Measurements from ENCODE around the gene TPPP.

TPPP gene

DNA sequence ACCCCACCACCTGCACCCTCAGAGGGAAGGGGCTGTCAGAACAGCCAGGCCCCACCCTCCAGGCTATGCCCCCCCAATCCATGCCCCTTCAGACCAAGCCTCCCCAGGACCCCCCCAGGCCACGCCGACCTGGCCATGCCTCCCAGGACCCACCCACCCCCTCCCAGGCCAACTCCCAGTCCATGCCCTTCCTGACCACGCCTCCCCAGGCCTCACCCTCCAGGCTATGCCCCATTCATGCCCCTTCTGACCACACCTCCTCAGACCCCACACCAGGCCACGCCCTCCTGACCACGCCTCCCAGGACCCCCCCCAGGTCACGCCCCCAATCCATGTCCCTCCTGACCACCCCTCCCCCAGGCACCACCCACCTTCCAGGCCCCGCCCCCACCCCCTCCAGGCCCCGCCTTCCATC lies 27.6 kb downstream of the TPPP start:
- DNase-seq (ENCODE audit: low spot score): no peak

DNA sequence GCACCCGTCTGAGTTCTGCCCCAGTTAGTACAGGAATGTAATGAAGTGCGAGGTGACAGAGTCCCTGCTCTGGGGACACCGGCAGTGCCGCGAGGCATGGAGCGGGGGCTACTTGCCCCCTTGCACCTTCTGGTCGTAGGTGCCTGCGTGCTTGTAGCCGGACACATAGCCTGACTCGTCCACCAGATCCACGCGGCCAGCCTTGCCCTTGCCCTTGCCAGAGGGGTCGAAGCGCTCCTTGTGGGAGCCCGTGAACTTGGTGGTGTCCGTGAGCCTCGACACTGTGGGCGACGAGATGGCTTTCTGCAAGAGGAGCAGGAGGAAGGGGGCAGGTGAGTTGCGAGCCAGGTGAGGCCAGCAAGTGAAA lies 28.2 kb downstream of the TPPP start:
- no peak for DNase-seq (ENCODE audit: low spot score)

DNA sequence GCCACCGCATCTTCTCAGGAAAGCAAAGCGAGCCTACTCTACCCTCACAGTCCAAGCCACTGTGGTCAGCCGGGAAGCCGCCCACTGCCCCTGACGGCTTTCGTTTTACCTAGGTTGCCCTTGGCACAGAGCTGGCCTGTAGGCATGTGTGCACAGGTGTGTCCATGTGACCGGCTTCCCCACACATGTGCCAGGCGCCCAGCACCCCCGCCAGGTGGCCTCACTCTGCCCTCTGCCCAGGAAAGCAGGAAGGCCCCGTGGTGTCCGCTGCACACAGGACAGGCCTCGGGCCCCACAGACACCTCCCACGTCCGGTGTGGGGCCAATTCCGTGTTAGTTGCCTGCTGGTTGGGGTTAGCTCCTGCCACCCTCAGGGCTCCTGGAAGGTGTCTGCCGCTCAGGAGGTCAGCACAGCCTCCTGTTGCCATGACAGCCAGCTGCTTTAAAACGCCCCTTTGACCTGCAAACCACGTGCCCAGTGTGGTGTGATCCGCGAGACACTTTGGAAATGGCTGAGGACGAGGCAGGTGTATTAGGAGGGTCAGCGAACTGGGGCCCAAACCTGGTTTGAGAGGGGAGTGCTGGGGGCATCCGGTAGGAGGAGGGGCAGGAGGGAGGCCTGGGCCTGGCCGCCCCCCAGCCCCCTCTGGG lies 28.7 kb downstream of the TPPP start:
- DNase-seq (ENCODE audit: low spot score): no peak

DNA sequence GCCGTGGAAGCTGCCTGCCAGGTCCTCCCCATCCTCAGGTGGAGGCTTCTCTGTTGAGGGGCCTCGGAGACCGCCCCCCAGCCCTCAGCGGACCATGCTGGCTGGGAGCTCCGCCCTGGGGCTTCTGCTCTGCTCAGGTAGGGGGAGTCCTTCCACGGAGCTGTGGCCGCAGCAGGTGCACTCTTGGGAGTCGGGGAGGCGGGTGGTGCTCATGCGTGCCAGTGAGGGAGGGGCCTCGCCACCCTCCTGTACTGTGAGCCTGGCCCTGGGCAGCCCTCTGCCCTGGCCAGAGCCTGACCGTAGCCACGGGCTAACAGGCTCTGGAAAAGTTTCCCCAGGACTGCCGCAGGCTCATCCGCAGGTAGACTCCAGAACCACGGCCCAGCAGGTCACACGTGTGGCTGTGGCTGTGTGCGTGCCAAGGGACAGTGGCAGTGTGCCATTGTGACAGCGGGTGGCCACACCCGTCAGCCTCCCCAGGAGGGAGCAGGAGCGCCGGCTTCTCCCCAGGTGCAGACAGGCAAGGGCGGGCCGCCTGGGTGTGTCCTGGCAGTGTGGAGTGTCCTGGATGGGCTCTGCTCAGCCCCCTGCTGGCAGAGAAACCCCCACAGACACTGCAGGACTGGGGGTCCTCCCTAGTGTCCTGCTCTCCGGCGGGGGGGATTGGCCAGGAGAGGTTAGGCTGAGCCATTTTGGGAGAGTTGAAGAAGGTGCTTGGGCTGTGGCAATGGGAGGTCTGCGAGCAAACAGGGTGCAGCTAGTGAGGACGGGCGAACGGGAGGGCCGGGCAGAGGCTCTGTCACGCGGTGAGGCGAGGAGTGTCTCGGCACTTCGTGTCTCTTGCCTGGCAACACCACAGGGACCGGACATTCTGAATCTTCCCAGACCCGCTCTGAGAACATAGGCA lies 29.5 kb downstream of the TPPP start:
- DNase-seq (ENCODE audit: low spot score): no peak

DNA sequence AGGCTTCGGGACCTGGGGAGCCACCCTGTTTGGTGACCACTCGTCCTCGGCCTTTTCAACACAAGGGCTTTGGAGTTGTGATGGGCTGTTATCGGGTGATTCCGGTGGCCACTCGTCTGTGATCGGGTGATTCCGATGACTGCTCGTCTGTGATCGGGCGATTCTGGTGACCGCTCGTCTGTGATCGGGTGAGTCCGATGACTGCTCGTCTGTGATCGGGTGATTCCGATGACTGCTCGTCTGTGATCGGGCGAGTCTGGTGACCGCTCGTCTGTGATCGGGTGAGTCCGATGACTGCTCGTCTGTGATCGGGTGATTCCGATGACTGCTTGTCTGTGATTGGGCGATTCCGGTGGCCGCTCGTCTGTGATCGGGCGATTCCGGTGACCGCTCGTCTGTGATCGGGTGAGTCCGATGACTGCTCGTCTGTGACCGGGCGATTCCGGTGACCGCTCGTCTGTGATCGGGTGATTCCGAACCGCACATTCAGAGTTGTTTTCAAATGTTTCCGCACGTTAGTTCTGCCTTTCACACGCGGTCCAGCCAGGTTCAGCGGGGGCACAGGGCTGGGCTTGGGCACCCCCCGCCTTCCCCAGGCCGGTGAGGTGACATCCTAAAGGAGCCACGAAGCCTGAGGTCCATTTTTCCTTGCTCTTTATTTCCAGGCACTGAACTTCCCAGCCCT lies 30.3 kb downstream of the TPPP start:
- no peak for DNase-seq (ENCODE audit: low spot score)

DNA sequence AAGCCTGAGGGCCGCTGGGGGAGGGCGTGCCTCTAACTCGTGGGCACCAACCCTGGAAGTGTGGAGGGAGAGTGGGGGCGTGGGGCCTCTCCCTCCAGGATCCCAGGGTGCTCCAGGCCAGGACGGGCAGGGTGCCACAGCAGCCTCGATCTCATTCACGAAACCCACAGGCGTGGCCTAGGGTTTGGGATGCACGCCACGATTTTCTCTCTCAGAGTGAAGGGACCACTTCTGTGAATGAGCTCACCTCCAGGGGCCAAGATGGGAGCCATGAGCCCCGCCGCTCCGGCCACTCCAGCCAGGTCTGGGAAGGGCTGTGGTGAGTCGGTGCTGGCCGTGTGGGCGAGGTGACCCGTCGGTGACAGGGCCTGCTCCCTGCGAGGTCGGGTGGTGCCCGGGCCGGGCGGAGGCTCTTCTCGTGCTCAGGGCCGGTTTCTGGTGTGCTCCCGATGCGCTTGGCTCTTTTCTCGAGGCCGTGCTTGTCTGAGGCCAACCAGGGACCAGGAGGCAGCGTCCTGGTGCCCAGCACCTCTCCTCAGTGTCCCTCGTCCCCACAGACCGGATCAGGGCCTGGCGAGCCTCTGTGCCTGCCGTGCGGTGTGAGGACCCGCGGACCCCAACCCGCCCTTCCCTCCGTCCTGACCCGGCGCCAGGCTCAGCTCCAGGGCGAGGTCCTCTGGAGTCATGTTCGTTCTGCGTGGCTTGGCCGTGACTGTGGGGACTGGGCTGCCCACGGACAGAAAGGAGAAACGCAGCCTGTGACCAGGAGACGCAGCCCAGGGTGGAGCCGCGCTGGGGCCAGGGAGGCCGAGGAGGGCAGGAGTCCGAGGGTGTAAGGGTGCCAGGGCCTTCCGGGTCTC lies 31.0 kb downstream of the TPPP start:
- no peak for DNase-seq (ENCODE audit: low spot score)

DNA sequence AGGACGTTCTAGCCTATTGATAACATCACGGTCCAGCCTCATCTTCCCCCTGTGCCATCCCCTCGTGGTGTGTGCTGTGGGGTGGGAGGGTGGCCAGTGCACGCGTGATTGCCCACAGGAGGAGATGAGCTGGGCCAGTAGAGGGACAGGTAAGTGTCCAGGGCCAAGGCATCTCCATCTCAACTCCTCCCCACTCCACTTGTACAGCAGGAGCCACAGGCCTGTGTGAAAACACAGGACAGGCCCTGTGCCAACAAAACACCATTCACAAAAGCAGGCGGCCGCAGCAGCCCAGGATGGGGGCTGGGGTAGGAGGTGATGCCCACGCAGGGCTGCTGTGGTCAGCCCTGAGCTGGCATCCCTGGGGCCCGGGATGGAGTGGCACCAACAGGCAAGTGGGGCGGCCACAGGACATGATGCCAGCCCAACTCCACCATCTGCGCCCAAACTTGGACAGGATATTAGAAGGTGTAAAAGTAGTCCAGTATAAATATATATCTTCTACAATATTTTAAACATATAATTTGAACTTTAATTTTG lies 32.6 kb downstream of the TPPP start:
- no peak for DNase-seq (ENCODE audit: low spot score)

DNA sequence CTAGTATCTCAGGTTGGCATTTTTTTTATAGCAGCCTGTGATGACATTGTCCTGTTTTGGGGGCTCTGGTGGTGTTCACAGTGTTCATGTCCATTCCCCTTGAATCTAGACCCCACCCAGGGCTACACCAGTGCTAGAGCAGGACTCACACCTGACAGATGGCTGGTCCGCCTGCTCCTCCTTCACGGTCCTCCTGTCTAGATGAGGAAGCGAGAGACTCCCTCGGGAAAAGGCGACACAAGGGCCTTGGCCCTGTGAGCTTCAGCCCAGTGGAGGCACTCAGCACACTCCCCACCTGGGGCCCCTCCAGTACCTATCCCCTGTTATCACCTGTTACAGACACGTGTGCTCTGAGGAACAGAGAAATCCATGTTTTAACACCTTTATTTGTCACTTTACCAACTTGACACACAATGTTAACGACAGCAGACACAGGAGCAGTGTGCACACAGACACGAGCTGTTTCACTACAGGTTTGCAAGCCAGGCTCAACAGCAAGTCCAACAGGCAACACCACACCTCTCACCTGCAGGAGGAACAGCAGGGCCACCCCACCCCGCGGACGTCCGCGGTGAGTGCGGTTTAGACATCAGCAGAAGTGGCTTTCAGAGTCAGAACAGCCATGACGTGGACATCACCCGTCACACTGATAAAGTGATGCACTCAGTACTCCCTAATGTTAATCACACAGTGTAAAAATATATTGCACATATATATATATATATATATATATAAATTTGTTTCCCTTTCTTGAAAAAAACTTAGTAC lies 33.5 kb downstream of the TPPP start:
- no peak for DNase-seq (ENCODE audit: low spot score)

DNA sequence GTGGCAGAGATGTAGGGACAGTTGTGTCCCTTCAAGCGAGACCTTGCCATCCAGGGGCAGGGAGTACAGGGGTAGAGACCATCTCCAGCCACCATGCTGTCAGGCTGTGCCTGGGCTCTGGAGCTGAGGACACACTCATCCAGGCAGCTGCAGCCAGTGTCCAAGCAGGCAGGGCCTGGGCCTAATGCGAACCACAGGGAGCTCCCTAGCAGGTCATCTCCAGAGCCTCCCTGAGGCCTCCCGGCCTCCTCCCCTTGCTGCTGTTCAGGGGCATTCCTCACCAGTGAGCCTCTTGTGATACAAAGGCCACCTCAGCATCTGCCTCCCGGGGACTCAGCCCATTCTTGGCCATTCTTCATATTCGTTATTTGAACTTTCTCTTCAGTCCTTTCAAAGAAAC lies 35.0 kb downstream of the TPPP start:
- no peak for DNase-seq (ENCODE audit: low spot score)

DNA sequence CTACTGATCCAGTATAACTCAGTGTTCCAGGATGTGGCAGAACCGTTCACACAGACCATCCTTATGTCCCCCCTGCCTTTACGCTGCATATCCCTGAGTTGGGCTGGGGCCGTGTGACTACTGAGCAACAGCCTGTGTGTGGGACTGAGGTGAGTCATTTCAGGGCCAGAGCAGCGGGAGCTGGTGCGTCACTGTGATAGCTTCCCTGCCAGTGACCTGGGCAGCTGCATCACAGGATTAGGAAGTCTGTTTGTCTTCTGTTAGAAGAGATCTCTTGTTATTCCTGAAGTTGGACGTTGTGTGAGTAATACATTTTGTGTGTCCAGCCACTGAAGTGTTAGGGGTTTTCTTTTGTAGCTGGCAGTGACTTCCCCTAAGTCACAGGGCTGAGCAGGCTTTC lies 35.6 kb downstream of the TPPP start:
- DNase-seq (ENCODE audit: low spot score): peak; percentile 28

DNA sequence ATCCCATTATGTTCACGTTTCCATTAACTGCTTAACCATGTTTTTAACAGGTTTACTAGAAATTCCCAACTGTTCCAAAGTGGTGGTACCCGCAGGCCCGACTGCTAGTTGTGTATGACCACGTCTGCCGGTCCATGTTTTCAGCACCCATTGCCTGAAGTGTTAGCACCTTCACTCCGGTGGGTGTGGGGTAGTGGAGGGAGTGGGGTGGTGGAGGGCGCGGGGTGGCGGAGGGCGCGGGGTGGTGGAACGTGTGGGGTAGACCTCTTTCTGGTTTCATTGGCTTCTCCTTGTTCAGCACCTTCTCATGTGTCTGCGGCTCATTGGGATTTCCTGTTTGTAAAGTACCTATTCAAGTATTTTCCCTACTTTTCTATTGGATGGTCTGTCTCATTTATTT lies 37.7 kb downstream of the TPPP start:
- no peak for DNase-seq (ENCODE audit: low spot score)

DNA sequence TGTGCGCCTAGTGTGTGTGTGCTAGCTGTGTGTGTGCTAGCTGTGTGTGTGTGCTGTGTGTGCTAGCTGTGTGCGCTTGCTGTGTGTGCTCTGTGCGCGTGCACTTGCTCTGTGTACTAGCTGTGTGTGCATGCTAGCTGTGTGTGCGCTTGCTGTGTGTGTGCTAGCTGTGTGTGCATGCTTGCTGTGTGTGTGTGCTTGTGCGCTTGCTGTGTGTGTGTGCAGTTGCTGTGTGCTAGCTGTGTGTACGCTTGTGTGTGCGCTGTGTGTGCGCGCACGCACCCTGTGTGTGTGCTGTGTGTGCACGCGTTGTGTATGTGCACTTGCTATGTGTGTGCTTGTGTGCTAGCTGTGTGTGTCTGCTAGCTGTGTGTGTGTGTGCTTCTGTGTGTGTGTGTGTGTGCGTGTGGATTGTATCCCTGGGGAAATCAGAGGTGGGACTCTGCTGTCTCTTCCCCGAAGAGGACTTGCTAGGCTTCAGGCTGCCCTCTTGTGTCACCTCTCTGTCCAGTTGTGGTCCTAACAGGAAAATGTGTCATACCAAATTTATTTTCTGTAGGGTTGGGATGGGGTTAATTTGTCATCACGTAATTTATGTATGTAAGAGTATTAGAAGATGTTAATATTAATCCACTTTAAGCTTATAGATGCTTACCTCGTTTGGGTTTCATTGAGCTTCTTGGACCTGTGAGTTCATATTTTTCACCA lies 38.9 kb downstream of the TPPP start:
- no peak for DNase-seq (ENCODE audit: low spot score)

DNA sequence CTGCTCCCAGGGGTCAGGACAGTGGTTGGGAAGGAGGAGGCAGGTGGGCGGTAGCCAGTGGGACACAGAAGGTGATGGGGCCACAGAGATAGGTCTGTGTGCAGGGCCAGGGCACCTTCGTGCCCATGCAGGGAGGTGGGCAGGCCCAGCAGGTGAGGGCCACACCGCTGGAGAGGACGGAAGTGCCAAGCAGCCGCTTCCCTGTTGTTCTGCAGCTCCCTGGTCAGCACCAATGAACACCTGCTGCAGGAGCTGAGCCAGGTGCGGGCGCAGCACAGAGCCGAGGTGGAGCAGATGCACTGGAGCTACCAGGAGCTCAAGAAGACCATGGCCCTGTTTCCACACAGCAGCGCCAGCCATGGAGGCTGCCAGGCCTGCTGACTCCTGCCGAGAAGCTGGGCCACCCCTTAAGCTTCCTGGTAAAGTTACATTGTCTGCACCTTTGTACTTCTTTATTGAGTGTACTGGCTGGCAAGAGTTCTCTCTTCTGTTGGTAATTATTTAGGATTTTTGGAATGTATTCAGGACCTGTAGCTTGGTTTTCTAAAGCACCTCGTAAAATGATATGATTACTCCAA lies 40.3 kb downstream of the TPPP start:
- no peak for DNase-seq (ENCODE audit: low spot score)

DNA sequence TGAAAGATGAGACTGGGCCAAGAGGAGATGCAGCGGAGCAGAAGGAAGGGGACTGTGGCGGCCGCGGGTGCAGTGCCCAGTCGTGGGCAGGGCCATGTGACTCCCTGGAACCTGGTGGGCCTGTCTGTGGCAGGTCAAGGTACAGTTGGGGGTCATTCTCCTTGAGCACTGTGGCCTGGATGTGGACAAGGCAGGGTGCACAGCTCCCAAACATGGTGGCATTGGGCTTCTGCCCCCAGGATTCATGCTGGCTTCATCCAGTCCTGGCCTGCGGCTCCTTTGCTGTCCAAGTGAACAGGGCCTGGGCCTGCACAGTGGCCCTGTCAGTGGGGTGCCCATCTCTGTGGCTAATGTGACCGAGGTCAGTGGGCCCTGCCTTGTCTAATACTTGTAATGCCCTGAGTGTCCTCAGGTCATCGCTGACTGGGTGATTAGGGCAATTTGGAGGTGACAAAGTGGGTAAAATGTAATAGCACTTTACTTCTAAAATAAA lies 41.1 kb downstream of the TPPP start:
- no peak for DNase-seq (ENCODE audit: low spot score)

DNA sequence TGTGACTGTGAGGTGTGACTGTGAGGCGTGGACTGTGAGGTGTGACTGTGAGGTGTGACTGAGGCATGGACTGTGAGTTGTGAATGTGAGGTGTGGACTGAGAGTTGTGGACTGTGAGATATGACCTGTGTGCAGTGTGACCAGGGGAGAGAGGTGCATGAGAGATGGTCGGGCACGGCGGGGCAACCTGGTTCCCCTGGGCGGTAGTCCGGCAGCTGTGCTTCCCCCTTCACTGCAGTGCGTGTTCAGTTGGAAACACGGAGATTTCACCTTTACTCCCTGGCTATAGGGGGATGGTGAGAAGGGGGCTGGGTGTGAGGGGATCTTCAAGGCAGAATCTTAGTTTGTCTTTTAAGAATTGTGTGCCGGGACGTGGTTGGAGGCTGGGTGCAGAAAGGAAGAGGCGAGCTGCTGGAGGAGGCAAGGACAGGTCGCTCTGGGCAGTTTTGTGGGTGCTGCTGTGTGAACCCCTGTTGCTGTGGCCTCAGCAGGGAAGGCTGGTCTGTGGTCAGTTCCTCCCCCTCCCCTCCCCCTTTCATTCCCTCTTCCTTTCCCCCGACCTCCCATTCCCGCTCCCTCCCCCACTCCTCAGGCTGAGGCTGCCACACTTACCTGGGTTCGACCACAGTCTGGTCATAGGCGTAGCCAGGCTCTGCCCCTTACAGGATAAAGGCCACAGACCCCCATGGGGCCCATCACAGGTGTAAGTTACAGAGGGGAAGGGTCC lies 41.7 kb downstream of the TPPP start:
- DNase-seq (ENCODE audit: low spot score): no peak

DNA sequence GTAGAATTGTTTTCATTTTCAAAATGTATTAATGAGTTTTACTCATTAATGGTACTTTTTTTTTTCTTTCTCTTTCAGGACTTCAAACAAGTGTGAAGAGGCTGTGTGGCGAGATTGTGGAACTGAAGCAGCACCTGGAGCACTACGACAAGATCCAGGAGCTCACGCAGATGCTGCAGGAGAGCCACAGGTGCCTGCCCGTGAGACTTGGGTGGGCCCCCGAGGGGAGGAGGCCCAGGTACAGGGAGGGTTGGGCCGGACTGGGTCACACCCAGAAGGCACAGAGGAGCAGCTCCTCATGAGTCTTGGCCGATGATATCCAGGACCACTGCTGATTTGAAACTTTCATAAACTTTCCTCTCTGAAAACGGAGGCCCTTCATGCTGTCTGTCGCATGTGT lies 45.4 kb downstream of the TPPP start:
- DNase-seq (ENCODE audit: low spot score): no peak

DNA sequence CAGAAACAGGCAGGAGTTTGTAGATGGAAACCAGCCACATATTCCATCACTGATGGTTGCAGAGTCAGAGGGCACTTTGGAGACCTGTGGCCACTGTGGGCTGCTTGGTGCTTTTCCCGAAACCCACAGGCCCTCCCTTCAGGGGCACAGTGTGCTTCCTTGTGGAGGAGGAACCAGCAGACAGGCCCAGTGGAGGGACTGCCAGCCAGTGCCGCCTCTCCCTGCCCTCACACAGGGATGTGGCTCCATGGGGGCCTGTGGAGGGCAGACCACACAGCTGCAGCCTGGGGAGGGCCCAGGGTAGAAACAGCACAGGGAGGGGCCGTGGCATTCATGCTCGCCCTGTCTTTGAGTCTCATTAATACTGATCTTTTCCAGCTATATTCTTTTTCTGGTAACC lies 45.8 kb downstream of the TPPP start:
- no peak for DNase-seq (ENCODE audit: low spot score)

DNA sequence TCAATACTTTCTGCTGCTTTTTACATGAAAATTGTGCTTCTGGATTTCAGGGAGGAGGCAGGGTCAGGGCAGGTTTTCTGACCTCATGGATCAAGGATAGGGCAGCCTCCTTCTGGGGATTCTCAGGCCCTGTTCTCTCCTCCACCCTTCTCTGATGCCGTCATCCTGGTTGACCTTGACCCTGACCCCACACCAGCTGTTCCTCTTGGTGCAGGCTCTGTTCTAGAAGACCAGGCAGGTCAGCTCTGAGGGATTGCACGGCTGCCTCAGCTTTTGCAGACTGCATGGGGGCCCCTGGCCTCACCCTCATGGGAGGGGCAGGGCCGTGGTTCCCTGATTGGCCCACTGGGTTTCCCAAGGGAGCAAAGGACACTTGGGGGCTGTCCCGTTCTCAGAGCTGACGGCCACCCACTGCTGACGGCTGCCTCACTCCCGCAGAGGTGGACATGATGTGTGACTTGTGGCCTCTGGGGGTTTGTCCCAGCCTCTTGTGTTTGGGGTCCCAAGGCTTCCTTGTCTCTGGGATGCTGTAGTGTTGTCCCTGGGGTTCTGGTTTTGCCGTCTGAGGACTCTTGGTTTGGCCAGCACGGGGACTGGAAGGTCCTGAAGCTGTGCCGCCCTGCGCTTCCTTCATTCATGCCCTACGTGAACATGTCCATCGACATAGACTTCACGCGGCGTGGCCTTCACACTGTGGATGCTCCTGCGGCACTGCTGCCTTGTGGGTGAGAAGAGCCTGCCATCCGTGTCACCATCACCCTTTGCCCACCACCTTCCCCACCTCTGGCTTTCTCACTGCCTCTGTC lies 46.6 kb downstream of the TPPP start:
- DNase-seq (ENCODE audit: low spot score): no peak

All from hematopoietic multipotent progenitor cell treated with erythropoietin and hydrocortisone succinate and interleukin-3 and kit ligand, for 15 days (in vitro differentiated cells).